Neural cell (in vitro differentiated cells): Measurements from ENCODE around the gene ARL5A. TPM values are rescaled to one million over a fixed set of nuclear protein-coding genes. Genes with fewer than 3 reads are reported as not detected.

Experiments
- H2AFZ ChIP-seq: fragments of 200-600, 300-800 bp; sonication (generic), shearing (Covaris generic); 2 replicates; pipeline ENCODE4 v1.6.0; 2014; ENCODE audit warnings: low read depth, mild to moderate bottlenecking, antibody characterized with exemption, low read length, moderate library complexity
- H3F3A ChIP-seq: fragments of 200-600 bp; shearing (Covaris generic); 2 replicates; pipeline ENCODE4 v1.6.1; 2016; ENCODE audit warnings: mild to moderate bottlenecking, moderate library complexity, mixed read lengths, antibody characterized with exemption, low read length; ENCODE audit not compliant: insufficient read depth, poor library complexity, severe bottlenecking
- H3K27ac ChIP-seq: fragments of 200-600, 300-800 bp; sonication (generic), shearing (Covaris generic); 2 replicates; pipeline ENCODE4 v1.5.1; 2014; ENCODE audit warnings: mild to moderate bottlenecking, low read length, moderate library complexity
- H3K27me3 ChIP-seq: fragments of 300-800, 200-600 bp; sonication (generic), shearing (Covaris generic); 2 replicates; pipeline ENCODE4 v1.6.0; 2014; ENCODE audit warnings: mild to moderate bottlenecking, low read depth, low read length, moderate library complexity; ENCODE audit not compliant: insufficient read depth
- H3K36me3 ChIP-seq: fragments of 300-800, 200-600 bp; sonication (generic), shearing (Covaris generic); 2 replicates; pipeline ENCODE4 v1.5.1; 2014; ENCODE audit warnings: mild to moderate bottlenecking, antibody characterized with exemption, low read length, moderate library complexity; ENCODE audit not compliant: insufficient read depth
- H3K4me2 ChIP-seq: fragments of 300-800, 200-600 bp; sonication (generic), shearing (Covaris generic); 2 replicates; pipeline ENCODE4 v1.6.0; 2014; ENCODE audit warnings: mild to moderate bottlenecking, low read length
- H3K4me3 ChIP-seq: fragments of 300-800, 200-600 bp; sonication (generic), shearing (Covaris generic); 2 replicates; pipeline ENCODE4 v1.5.1; 2014; ENCODE audit warnings: mild to moderate bottlenecking, low read length, moderate library complexity
- H3K79me2 ChIP-seq: fragments of 200-600 bp; shearing (Covaris generic); replicated peaks from 2 replicates; pipeline ENCODE4 v1.6.0; 2014; ENCODE audit warnings: mild to moderate bottlenecking, low read length, moderate library complexity; ENCODE audit not compliant: insufficient read depth
- H3K9ac ChIP-seq: fragments of 300-800, 200-600 bp; sonication (generic), shearing (Covaris generic); 2 replicates; pipeline ENCODE4 v1.6.1; 2016; ENCODE audit warnings: mild to moderate bottlenecking, low read length, mixed read lengths
- H3K9me2 ChIP-seq: fragments of 200-600 bp; shearing (Covaris generic); 2 replicates; pipeline ENCODE4 v1.6.1; 2016; ENCODE audit warnings: mild to moderate bottlenecking, low read length, mixed read lengths; ENCODE audit not compliant: insufficient read depth
- H3K9me3 ChIP-seq: fragments of 200-600, 300-800 bp; sonication (generic), shearing (Covaris generic); 2 replicates; pipeline ENCODE4 v1.6.1; 2016; ENCODE audit warnings: mild to moderate bottlenecking, mixed run types, low read length, moderate library complexity, mixed read lengths
- H4K20me1 ChIP-seq: fragments of 200-600 bp; shearing (Covaris generic); 2 replicates; pipeline ENCODE4 v1.6.1; 2016; ENCODE audit warnings: mild to moderate bottlenecking, mixed run types; ENCODE audit not compliant: insufficient read depth
- CTCF ChIP-seq: fragments of 450-650 bp; IDR thresholded peaks from 2 replicates; pipeline ENCODE4 v1.5.1; 2014; ENCODE audit warnings: antibody characterized with exemption, mild to moderate bottlenecking, moderate library complexity; ENCODE audit not compliant: poor library complexity, severe bottlenecking
- EP300 ChIP-seq: fragments of 450-650 bp; conservative IDR thresholded peaks from 2 replicates; pipeline ENCODE4 v1.6.1; 2014; ENCODE audit warnings: antibody characterized with exemption, mild to moderate bottlenecking, moderate library complexity; ENCODE audit not compliant: poor library complexity, severe bottlenecking
- EZH2 ChIP-seq: fragments of 200-600, 300-800 bp; shearing (Covaris generic), sonication (generic); IDR thresholded peaks from 2 replicates; pipeline ENCODE4 v1.6.1; 2014; ENCODE audit warnings: antibody characterized with exemption, low read length, borderline replicate concordance, mild to moderate bottlenecking; ENCODE audit not compliant: insufficient read depth, poor library complexity, severe bottlenecking
- MXI1 ChIP-seq: fragments of 450-650 bp; conservative IDR thresholded peaks from 2 replicates; pipeline ENCODE4 v1.6.1; 2014; ENCODE audit warnings: antibody characterized with exemption, mild to moderate bottlenecking; ENCODE audit not compliant: poor library complexity, severe bottlenecking
- POLR2AphosphoS5 ChIP-seq: IDR thresholded peaks from 2 replicates; pipeline ENCODE4 v1.6.1; 2012
- RAD21 ChIP-seq: fragments of 450-650 bp; conservative IDR thresholded peaks from 2 replicates; pipeline ENCODE4 v1.6.1; 2014; ENCODE audit warnings: antibody characterized with exemption, mild to moderate bottlenecking, moderate library complexity
- REST ChIP-seq: IDR thresholded peaks from 2 replicates; pipeline ENCODE4 v1.6.1; 2012; ENCODE audit warnings: borderline replicate concordance
- SMC3 ChIP-seq: fragments of 450-650 bp; conservative IDR thresholded peaks from 2 replicates; pipeline ENCODE4 v1.6.1; 2014; ENCODE audit warnings: antibody characterized with exemption, mild to moderate bottlenecking, moderate library complexity; ENCODE audit not compliant: poor library complexity
- TAF1 ChIP-seq: IDR thresholded peaks from 2 replicates; pipeline ENCODE4 v1.6.1; 2012; ENCODE audit warnings: low read depth
- polyA plus RNA-seq: library from polyadenylated mRNA; depleted of rRNA; stranded (reverse); fragments of >200 nt; gene quantifications from 2 replicates; pipeline ENCODE4 v1.2.3, GENCODE V29; 2014

ARL5A gene
- polyA plus RNA-seq, 1 donor from 2014 or later = 48.5 TPM

- Histone ChIP-seq H4K20me1 (no peaks in the 10 kb centered on the region), H3K4me3 (no peak overlapping the region), H2AFZ (no peak overlapping the region), H3K4me2 (no peak overlapping the region), H3K9ac (no peak overlapping the region), H3K27ac (no peak overlapping the region), H3K79me2 (no peaks in the 10 kb centered on the region), H3K9me2 (no peaks in the 10 kb centered on the region), H3F3A (no peaks in the 10 kb centered on the region), H3K36me3 (no peaks in the 10 kb centered on the region), H3K27me3 (no peaks in the 10 kb centered on the region), H3K9me3 (no peaks in the 10 kb centered on the region)
- no peak for TF ChIP-seq RAD21
- no peak for TF ChIP-seq TAF1
- no peak for TF ChIP-seq EP300
- TF ChIP-seq CTCF = no peak
- TF ChIP-seq SMC3 = no peak
- no peak for TF ChIP-seq EZH2
- no peak for TF ChIP-seq REST
- TF ChIP-seq MXI1 = no peak
- no peak for TF ChIP-seq POLR2AphosphoS5
These were observed 53.0 kb downstream of the ARL5A start for GRCh38 chr2:151775057-151775740.

- Histone ChIP-seq H3K4me2 (no peak overlapping the region), H3K79me2 (no peaks in the 10 kb centered on the region), H3K9ac (no peak overlapping the region), H3K4me3 (no peak overlapping the region), H3K36me3 (no peaks in the 10 kb centered on the region), H3K9me3 (no peaks in the 10 kb centered on the region), H2AFZ (no peak overlapping the region), H3F3A (no peaks in the 10 kb centered on the region), H3K9me2 (no peaks in the 10 kb centered on the region), H4K20me1 (no peaks in the 10 kb centered on the region), H3K27me3 (no peaks in the 10 kb centered on the region), H3K27ac (no peak overlapping the region)
- no peak for TF ChIP-seq EZH2
- no peak for TF ChIP-seq RAD21
- no peak for TF ChIP-seq CTCF
- no peak for TF ChIP-seq POLR2AphosphoS5
- no peak for TF ChIP-seq MXI1
- TF ChIP-seq SMC3 = no peak
- no peak for TF ChIP-seq TAF1
- no peak for TF ChIP-seq REST
- TF ChIP-seq EP300 = no peak
These were observed 53.7 kb downstream of the ARL5A start for GRCh38 chr2:151774506-151774905.
